HG02970 (cell line): ENCODE results near the gene FMN1.

Experiments
- ATAC-seq: cut with Tn5 transposase; IDR thresholded peaks from one replicate; pipeline ENCODE4 v1.9.1; 2021; ENCODE audit warnings: mild to moderate bottlenecking, moderate library complexity, moderate number of reproducible peaks; ENCODE audit not compliant: unreplicated experiment, low FRiP score

Gene FMN1

DNA sequence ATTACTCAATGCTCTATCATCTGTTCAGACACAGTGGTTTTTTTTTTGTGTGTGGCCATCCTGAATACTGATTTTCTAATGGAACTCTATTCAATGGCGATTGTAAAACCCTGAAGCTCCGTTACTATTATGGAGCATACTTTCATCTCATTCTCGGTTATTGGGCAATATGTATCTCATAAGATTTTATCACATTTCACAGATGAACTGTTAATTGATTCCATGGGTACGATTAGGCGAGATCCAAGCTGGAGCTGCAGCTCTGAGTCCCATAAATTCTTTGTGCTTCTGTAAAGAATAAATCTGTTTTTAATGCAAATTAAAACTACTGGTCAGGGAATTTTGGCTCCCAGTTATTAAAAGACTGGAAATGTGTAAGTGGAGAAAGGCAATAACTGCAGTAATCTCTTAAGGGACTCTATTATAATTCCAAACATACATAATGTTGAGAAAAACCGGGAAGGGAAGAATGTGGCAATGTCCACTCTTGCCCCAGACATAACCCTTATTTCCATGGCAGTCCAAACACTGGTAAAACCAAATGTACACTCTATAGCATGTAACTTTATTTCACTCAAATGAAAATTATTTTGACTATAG is 394.5 kb downstream of the FMN1 start:
- no peak for ATAC-seq

DNA sequence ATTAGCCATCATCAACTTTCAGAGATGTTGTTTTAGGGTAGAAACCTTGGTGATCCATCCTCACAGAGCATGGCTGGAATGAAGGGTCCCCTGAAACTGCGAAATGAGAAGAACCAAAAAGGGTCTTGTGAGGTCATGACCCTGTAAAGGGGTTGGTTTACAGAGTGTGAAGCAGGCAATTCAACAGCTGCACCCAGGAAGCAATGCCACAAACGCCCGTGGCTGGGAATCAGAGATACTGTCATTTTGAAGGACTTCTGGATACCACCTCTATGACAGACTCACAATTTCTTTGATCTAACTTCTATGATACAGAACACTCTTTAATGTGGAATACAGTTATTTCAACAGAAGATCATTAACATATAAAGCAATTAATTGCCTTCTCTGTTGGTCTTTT is 397.7 kb downstream of the FMN1 start:
- ATAC-seq: no peak

DNA sequence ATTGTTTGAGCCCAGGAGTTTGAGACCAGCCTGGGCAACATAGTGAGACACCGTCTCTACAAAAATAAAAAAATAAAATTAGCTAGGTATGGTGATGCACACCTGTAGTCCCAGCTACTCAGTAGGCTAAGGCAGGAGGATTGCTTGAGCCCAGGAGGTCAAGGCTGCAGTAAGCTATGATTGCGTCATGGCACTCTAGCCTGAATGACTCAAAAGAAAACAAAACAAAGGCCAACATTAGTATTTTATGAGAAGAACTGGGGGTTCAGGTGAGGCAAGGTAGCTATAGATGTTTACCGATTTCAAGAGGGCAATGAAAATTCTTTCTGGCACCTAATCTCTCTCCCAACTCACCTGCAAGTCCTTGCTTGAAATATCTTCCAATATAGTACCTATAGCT is 399.5 kb downstream of the FMN1 start:
- no peak for ATAC-seq

DNA sequence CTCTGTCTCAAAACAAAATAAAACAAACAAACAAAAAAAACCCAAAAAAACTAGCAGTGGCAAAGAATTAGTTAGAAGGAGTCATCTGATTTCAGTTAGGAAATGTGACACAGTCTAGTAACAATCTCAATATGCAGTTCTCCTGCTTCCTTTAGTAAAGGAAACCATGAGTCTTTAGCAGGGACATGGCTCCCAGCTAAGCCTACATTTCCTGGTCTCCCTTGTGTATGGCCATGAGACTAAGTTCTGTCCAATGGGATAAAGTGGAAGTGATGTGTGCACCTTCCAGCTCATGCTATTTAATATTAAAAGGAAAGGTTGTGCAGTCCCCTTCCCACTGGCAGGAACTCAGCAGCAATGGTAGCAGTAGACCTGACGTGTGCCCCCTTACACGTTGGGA is 402.1 kb downstream of the FMN1 start:
- ATAC-seq: no peak

DNA sequence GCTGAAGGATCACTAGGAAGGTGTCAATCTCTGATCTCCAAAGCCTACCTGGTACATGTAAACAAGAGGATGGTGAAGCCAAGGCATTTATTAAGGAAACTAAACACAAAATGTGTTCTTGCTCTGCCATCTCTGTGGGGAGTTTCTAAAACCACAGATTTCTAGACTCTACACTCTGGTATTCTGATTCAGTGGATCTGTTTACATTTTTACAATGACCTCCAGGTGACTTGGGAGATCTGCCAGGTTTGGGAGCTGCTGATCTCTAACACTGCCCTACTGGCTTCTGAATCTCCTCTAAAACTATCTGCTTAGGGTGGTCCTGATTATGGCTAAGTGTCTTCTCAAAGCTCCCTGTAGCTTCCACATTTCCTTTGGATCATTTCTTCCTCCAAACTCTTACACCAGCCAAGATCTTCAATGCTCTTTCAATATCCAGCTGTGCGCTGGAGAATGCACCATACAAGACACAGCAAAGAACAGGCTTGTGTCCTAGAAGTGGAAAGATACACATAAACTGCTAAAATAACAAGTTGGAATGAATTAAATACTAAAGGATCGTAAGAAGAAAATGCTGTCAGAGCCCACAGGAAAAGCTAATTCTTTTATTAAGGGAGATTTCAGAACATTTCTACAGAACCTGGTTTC is 404.0 kb downstream of the FMN1 start:
- ATAC-seq: no peak

DNA sequence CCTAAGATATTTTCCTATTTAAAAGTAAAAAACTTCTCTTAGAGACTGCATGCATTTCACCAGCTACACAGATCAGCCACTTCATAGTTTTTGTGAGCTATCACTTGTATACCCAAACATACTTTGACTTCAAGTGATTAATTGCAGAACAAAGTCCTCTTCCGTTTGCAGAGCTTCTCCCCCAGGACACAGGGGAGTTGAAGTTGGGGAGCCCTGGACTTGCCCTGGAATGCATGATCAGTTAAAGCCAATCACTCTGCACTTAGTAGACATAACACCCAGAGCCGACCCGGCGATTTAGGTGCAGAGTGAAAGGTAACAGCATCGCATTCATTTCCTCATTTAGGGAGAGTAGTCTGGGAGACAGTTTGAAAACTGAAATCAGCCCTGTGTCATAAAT is 406.6 kb downstream of the FMN1 start:
- no peak for ATAC-seq

DNA sequence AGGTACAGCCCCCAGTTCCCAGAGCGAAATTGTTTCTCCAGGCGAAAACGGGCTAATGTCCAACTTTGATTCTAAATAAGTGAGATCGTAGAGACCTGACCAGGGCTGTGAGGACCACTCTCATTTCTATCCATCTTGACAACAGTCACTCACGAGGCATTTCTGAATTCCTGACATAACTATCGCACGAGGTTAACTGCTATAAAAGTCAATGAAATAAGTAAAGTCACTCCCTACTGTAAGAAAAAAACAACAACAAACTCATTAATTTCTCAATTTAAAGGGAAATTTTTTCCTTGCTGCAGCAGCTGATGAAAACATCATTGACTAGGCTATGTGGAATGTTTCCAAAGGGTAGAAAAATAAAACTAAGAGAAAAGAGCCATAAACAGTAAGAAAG is 407.6 kb downstream of the FMN1 start:
- no peak for ATAC-seq

DNA sequence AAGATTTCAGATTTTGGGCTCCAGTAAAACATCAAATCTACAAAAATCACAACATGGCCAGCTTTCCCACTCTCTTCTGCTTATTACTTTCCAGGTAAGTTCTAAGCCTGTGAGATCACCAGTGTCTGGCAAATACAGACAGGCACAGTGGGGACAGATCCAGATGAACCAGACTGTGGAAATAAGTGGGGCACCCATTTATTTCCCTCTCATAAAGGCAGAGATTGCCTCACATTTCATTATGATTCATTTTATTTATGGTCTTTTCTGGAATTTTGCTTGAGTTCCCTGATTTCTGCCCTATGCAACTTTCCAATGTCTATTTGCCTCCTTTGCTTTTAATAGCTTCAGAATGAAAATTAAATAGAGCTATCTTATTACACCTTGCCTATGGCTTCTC is 409.9 kb downstream of the FMN1 start:
- no peak for ATAC-seq

DNA sequence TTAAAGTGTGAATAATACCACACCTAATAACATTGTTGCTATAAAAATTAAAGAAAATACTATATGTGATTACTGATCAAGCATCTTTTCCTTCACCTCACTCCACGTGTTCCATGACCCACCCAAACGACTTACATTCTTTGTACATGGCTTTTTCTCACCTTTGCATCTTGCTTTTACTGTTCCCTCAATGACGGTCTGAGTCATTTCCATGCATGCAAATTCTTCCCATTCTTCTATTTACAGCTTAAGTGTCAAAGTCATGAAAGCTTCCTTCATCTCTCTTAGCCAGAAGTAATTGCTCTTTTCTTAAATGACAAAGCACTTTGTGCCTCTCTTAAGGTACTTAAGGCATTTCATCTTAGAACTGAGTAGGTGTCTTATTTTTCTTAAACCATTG is 412.7 kb downstream of the FMN1 start:
- ATAC-seq: no peak

DNA sequence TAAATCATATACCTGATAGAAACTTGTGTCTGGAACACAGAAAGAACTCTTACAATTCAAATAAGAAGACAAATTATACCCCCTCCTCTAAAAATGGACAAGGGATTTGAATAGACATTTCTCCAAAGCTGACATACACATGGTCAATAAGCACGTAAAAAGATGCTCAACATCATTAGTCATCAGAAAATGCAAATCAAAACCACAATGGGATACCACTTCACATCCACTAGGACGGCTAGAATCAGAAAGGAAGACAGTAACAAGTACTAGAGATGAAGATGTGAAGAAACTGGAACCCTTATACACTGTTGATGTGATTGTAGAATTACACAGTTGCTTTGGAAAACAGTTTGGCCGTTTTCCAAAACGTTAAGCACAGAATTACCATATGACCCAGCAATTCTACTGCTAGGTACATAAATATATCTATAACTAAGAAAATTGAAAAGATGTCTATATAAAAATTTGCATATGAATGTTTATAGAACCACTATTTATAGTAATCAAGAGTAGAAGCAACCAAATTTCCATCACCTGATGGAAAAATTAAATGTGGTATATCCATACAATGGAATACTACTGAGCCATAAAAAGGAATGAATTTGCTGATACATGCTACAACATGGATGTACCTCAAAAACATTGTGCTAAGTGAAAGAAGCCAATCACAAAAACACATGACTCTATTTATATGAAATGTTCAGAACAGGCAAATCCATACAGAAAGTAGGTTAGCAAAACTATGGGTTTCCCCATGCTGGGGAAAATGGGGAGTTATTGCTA is 415.9 kb downstream of the FMN1 start:
- no peak for ATAC-seq

DNA sequence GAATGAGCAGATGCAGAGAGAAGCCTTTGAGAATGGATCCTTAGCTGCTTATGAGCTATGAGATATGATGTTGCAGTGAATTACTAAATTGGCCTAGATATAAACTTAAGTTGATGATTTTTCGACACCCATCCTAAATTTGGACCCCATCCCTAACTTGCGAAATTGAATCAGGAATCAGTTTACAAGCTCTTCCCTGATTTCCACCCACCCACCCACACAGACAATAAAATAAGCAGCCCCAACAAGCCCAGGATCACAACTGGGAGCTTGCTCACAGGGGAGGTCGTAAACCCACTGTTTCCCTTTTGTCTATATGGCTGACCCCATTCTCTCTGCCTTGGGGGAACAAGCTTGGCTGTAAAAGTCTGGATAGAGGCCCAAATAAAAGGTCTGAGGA is 419.4 kb downstream of the FMN1 start:
- no peak for ATAC-seq

DNA sequence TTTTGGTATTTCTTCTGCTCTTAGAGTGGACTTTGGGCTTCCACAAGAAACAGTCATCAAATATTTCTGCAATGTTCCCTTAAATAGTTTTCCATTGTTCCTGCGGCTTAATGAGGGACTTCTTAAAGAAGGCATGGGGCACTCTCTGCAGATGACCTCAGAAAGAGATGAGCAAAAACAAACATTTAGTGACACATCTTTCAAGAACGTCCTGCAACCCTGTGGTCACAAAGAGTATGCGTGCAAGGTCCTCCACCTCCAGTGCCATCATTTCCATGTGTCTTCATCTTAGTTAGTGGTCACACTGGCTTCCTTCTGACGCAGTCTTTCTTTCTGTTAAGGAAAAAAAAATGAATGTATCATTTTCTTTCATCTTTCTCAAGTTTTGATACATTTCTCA is 420.5 kb downstream of the FMN1 start:
- no peak for ATAC-seq

DNA sequence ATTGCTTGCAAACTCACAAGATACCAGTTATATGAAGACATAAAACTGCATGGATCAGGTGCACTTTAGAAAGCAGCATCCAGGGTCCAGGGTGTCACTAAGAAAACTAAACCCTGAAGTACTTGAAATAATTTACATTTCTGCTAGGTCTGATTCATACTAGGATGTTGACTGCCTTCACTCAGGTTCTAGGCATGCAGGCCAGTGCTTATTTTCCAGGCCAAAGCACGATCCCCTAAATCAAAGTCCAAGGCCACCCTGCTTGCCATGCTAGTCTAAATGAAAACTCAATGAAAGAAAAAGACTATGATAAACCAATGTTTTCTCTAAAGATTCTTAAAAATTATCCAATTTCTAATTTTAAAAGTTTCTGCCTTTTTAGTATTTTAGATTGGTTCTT is 427.3 kb downstream of the FMN1 start:
- no peak for ATAC-seq

DNA sequence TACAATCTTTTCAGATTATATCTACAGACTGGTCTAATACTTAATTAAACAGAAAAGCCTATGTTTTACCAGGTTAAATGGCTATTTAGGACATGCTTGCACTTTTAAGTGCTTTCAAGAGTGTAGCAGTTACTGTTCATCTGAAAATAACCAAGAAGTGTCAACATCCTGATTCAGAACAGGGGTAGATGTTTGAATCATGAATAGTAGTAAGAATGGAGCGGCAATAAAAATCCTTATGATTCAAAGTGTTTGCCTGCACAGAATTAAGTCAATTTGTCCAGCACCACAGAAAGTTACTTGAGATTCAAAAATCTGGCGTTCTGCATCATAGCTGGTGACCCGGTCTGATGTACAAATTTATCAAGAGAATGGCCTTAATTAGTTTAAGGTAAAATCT is 428.4 kb downstream of the FMN1 start:
- ATAC-seq: no peak

DNA sequence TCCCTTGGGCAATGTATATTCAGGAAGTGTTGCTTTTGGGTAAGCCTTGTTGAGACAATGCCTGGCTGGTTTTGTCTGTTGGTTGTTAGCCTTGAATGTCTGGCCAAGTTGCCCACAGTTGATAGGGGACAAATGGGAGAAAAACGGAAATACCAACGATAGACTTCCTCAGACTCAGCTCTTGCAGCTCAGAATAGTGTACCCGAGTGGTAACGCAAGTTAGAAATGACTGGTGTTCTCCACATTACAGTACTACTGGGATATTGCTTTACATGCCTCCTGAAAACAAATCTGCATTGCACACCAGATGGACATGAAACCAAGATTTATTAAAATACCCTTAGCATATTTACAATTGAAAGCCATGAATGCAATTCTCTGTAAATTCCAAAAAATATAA is 429.3 kb downstream of the FMN1 start:
- ATAC-seq: no peak

DNA sequence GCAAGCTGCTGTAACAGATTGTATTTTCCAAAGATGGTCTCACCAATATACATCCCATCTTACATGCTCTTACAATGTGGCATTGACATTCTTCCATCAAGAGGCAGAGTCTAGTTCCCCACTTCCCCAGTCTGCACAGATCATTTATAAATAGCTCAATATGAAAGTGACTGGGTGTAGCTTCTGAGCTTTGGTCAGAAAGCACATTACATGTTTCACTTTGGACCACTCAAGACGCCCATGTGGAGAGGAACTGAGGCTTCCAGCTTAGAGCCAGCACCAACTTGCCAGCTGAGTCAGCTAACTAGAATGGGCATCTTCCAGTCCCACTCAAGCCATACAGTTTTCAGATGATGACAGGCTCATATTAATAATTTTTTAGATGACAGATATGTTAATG is 431.2 kb downstream of the FMN1 start:
- ATAC-seq: no peak

DNA sequence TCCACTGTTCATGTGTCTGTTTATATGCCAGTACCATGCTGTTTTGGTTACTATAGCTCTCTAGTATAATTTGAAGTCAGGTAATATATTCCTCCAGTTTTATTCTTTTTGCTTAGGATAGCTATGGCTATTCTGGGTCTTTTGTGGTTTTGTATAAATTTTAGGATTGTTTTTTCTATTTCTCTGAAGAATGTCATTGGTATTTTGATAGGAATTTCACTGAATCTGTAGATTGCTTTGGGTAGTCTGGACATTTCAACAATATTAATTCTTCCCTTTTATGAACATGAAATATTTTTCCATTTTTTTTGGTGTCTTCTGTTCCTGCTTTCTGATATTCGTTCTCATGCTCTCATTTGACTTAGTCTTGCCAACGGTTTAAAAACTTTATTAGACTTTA is 437.1 kb downstream of the FMN1 start:
- no peak for ATAC-seq

DNA sequence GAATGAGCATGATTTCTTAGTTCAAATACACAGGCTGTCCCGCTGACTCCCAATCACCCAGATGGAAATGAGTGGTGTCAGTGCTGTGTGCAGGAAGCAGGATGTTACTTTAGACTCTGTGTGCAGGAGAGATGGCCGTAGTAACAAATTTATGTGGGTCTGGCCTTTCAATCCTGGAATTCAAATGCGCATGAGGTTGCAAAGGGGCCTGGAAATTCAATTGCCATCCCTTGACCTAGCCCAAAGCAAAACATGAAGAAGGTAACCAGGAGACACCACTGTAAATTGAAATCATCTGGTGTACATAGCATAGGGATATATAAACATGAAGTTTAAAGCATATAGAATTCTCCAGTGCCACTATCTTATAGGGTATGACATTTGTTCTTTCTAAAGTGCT is 443.5 kb downstream of the FMN1 start:
- no peak for ATAC-seq

DNA sequence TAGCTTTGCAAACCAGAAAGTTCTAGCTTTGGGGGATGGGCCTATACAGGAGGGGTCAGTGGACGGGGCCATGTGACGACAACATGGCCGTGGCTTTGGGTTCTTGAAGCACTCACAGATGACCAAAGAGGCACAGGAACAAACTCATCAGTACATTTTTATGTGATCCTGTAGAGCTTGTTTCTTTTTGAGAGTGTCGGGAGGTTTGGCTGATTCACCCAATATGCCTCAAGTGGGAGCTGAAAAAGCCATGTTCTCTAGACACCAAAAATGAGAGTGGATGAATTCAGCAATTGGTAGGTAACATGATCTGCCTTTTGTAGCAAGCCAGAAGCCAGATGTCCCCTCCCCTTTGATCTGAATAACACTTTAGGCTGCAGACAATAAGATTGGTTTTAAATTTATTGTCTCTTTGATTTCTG is 446.6 kb downstream of the FMN1 start:
- ATAC-seq: no peak

DNA sequence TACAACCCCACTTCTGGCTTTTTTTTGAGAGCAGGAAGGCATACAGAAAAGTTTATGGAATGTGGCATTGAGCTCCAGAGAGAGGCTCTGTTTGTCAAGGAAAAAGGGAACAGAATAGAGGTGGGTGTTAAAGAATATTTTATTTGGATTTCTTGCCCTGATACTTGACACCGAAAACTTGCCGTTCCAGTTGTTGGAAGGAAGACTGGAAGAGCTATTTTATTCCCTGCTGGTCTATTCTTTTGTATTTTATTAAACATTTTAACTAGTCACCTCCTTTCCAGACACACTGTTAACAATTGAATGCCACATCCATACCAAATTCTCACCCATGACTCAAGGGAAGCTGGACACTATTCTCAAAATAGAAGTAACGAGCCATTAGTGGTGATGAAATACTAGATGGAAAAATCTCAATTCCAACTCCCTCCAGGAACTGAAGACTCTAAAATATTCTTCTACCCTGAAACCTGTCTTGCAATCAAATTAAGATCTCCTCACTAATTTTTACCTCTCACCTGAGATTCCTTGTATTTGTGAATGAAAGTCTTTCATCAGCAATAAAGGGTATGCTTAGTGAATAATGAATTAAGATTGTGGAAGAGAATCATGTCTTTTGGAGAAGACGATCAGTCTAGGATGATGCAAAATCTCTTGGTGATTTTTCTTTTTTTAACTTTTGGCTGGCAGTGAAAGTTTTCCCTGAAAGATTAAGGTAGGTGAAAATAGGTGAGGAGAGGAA is 448.2 kb downstream of the FMN1 start:
- ATAC-seq: no peak

DNA sequence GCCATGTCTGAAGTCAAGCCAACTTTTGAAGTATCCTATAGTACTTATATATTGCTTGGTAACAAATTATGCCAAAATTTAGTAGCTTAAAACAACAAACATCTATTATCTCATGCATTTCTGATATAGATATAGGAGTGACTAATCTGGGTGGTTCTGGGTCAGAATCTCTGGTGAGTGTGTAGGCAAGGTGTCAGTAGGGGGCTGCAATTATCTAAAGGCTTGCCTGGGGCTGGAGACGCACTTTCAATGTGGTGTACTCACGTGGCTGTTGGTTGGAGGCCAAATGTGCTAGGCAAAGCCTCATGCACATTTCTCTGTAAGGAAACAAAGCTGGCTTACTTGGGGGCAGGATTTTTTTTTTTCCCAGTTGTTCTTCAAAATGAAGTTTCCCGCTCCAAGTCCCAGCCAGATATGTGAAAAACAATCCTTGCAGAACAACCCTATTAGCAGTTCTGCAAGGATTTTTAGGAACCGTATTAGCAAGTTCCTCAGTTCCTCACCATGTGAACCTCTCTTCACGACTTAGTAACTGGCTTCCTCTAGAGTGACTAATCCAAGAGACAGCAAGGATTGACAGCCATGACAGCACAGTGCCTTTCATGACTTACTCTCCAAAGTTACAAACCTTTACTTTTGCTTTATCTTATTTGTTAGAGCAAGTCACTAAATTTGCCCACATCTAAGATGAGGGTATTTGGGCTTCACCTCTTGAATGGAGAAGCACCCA is 450.9 kb downstream of the FMN1 start:
- ATAC-seq: no peak
